GM18511 (cell line): ENCODE data around the gene PLCB1.

Experiments
- ATAC-seq: cut with Tn5 transposase; IDR thresholded peaks from one replicate; pipeline ENCODE4 v1.9.1; 2021; ENCODE audit warnings: mild to moderate bottlenecking, moderate library complexity; ENCODE audit not compliant: unreplicated experiment

The PLCB1 gene

GRCh38 chr20:8853211-8853610 lies 721.1 kb downstream of the PLCB1 start:
- peak; percentile 3 for ATAC-seq

- peak; percentile 95 for ATAC-seq
Observed at GRCh38 chr20:8853805-8854338, 721.8 kb downstream of the PLCB1 start.

DNA sequence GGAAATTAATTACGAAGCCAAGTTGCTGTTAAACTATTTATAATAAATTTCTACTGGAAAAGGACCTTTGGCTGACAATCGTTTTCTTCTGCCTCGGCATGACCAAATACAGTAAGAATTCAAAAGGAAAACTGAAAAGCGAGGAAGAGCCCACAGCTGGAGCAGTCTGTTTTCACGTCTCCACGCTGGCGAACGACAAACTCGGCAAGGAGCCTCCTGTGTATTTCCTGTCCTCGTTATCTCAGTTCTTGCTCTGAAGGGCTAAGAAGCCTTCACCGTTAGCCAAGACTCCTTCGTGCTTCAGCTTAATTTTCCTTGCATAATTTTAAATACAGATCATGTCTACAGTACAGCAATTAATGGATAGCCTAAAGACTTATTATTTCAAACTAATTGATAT lies 722.5 kb downstream of the PLCB1 start:
- ATAC-seq, result no peak

DNA sequence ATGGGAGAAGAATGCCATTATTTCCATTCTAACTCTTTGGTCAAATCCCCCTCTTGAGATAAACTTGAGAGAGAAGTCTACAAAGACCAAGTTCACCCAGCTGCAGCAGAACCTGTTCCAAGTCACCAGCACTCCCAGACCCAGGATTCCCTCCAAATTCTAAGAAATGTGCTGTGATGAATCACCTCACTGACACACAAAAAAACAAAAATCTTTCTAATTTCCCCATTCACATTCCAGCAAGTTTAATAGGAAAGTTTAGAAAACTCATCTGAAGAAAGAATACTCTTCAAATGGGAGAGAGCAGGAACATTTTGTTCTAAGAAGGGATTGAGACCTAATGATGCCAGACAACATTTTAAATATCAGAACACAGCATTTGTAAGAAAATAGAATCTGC lies 723.2 kb downstream of the PLCB1 start:
- no peak for ATAC-seq

DNA sequence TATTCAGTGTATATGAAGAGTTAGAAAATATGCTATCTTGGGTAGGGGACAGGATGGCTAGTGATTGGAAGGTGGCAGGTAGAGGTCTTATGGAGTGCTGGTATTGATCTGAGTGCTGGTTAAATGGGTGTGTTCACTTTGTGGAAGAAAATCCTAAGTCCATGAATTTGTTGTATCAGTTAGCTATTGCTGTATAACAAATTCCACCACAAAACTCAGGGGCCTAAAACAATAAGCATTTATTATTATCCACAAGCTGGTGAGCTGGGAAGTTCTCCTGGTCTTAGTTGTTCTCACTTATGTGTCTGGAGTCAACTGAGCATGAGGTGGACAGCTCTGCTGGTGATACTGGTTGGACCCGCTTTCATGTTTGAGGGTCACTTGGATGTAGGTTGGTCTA lies 724.6 kb downstream of the PLCB1 start:
- ATAC-seq, result no peak

DNA sequence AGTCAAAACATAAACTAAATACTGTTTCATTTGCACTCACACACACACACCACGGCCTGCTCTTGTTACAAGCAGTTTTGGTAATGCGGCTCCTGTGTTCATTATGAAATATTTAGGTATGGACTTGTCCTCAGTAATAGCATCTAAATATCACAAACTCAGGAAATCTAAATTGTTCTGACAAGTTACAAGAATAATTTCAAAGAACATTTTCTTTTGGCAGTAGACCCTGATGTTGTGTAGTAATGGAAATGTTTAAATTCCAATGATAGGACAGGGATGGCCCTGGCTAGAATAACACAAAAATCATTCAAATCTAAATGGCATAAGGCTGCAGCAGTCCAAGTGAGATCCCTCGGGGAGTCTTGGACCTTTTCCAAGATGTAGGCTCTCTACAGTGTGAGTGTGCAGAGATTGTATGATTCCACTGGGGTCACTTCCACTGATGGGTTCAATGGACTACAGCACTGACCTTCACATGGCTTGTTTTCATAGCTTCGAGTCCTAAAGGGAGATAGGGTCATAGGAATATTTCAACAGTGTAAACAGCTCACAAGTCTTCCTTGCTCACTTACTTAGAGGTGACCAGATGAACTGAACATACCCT lies 726.2 kb downstream of the PLCB1 start:
- ATAC-seq, result no peak

DNA sequence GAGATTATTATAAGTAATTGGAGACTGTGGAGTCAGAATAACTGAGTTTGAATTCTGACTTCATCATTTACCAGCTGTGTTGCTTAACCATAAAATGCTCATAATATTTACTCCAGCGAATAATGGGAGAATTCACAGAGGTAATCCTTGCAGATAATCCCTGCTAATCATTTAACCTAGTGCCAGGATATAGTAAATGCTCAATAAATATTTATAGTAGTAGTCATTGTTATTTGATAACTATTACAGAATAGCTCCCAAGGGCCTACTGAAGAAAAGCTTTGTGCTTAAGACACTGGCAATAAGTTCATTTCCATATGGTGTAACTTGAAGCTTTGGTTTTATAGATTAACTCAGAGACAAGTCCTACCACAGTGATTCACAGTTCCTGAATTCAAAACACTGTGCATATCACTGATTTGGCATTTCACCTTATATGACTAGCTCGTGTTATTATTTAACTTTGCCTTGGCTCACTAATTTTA lies 728.0 kb downstream of the PLCB1 start:
- ATAC-seq, result peak; percentile 77

DNA sequence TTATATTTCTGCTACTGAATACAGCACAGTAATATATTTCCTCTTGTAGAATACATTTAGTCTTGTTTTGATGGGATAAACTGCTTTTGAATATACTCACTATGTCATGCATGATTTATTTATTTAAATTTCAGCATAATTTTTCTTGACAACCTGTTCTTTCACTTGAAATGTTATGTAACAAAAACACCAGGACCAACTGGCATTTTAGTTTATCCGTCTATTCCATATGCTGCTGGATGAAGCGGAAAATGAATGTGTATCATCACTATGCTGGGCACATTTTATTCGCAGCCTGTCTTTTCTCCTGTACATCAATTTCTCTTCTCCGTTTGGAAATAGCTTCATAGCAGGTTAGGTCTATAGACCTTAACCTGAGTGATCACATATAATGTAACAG lies 730.0 kb downstream of the PLCB1 start:
- ATAC-seq, result no peak

GRCh38 chr20:8865636-8866035 lies 733.6 kb downstream of the PLCB1 start:
- no peak for ATAC-seq

- ATAC-seq, result no peak
Observed at GRCh38 chr20:8867038-8867740, 735.1 kb downstream of the PLCB1 start.

GRCh38 chr20:8870652-8871051 lies 738.6 kb downstream of the PLCB1 start:
- ATAC-seq, result no peak

DNA sequence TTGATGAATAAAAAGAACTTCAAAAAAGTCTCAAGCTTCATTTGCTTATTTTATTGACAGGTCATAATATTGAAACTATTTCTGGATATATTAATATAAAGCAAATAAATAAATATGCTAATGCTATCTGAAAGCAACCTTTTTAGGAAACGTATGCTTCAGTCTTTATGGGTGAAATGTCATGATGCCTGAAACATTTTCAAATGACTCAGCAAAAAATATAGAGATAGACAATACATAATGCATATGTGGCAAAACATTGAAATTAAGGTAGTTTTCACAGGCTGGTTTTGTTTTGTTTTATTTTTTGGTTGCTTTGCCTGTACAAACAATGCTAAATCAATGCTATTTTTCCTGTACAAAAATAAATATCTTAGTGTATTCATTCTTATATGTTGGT lies 742.4 kb downstream of the PLCB1 start:
- no peak for ATAC-seq

- no peak for ATAC-seq
Observed at GRCh38 chr20:8875586-8875985, 743.5 kb downstream of the PLCB1 start.

GRCh38 chr20:8876366-8876765 lies 744.3 kb downstream of the PLCB1 start:
- ATAC-seq, result no peak

DNA sequence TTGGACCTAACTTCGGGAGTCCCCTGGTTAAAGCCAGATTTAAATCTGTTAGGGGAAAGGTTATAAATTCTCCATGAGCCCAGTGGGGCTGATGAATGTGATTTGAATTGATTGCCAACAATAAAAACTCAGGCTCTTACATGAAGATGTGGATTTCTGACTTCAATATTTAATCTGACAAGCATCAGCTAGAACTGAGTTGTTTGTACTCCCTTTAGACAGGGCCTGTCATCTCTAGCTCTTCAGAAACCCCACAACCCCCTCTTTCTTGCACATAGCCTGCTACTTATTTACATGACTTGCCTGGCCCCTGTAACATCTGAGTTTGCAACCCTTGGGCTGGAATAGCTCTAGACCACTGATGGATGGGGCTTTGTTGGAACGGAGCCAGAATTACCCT lies 745.2 kb downstream of the PLCB1 start:
- ATAC-seq, result no peak

- no peak for ATAC-seq
Observed at GRCh38 chr20:8879669-8880068, 747.6 kb downstream of the PLCB1 start.

DNA sequence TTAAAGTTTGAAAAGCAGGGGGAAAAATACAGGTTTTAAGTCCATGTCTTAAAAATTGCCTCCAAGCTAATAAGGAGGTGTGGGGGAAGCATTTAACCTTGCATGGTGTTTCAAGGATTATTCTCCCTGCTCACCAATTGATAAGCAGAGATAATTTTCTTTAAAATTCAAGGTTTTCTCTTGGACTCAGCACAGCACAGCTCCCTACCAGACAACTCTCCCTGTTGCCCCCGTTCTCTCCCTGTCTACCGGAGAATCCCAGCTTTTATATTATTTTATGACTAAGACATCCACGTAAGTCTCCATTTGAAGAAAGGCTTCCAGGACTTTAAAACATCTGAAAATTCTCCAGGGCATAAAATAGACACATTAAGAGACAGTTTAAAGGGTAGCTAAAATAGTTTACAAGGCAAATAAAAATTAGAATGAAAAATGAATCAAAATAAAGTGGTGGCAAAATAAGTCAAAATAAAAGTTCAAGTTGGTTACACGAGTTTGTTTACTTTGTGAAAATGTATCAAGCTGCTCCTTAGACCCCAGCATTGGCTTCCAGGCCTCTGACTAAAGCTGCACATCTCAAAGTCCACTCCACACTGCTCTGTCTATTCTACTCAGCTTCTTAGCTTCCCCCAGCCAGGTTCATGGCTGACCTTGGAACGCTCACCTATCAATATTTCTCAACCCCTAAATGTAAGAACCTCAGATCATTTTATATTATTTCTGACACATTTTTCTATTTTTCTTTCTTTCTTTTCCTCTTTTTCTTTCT lies 748.2 kb downstream of the PLCB1 start:
- no peak for ATAC-seq

DNA sequence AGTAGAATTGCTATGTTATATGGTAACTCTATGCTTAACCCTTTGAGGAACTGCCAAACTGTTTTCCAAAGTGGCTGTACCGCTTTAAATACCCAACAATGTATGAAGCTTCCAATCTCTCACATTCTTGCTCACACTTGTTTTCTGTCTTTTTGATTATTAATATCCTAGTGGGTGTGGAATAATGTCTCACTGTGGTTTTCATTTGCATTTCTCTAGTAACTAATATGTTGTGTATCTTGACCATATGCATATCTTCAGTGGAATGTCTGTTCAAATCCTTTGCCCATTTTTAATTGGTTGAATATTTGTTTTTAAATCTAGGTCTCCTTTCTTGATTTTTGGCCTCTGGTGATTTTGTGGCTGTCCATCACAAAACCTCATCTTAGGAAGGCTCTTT lies 759.0 kb downstream of the PLCB1 start:
- no peak for ATAC-seq

GRCh38 chr20:8895472-8895871 lies 763.4 kb downstream of the PLCB1 start:
- no peak for ATAC-seq

DNA sequence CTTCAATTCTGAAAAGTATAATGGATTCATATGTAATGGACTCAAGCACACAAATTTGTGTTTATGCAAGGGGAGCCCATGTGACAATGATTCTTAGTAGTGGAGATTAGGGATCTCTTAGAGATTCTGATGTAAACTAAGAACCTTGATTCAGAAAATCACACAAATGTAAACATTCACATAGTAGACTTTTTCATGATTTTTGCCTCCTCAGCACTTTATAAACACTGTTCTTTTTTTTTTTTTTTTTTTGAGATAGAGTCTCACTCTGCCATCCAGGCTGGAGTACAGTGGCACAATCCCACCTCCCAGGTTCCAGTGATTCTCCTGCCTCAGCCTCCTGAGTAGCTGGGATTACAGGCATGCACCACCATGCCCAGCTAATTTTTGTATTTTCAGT lies 766.8 kb downstream of the PLCB1 start:
- no peak for ATAC-seq

GRCh38 chr20:8901237-8902025 lies 769.4 kb downstream of the PLCB1 start:
- ATAC-seq, result no peak
